ENCODE measurements around the gene DNAH2.
A peak's percentile ranks its signal among the peaks of the same experiment; 100 is the strongest.

The DNAH2 gene

DNA sequence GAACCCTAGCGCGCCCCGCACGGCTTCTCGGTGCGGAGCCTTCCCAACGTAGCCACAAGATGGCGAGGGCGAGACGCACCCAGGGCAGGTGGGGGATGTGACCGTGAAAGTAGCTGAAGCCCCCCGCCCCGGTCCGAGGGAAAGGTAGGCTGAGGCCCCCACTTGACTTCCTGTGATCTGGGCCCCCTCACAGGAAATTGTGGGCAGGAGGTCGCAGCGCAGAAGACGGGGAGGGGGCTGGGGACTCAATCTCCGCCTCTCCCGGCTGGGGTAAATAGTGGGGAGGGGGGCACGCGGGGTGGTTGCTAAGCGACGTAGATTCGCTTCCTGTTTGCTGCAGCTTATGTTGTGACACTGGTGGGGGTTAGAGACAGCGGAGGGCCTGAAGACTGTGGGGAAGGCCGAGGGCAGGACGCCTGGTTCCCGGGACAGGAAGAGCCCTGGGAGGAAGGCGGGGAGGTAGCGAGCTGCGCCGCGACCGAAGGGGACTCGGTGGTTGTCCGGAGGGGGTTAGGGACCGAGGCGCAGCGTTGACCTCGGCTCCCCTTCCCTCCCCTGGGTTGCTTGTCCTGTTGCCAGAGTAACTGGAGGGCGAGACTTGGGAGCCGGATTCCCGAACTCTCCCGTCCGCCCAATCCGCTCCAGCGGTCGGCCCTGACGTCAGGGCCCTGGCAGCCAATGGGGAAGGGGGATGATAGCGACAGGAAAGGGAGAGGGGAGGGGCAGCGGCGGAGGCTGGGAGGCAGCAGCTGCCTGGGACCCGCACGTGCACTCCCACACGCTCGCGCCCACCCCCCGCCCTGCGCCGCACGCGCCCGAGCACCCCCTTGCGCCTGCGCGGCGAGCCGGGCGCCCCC lies 117.6 kb downstream of the DNAH2 start:
- Histone ChIP-seq H3K79me2 (ENCODE audit: low read length) (peaks cover 41% of the 10 kb centered on the region), H3K4me2 (ENCODE audit: low read length) (peak overlapping the region; percentile 96), H3K9me3 (ENCODE audit: insufficient read depth, low read length) (no peaks in the 10 kb centered on the region), H4K20me1 (ENCODE audit: insufficient read depth, low read length) (peaks cover 18% of the 10 kb centered on the region), H2AFZ (ENCODE audit: low read depth, low read length) (no peak overlapping the region), H3K36me3 (replicated peaks; ENCODE audit: low read depth, low read length) (no peaks in the 10 kb centered on the region), H3K27me3 (ENCODE audit: low read depth, low read length) (no peaks in the 10 kb centered on the region), H3K9ac (ENCODE audit: low read length) (peak overlapping the region; percentile 96), H3K27ac (ENCODE audit: low read length) (peak overlapping the region; percentile 90), H3K4me3 (ENCODE audit: low read length) (peak overlapping the region; percentile 97), H3K4me1 (ENCODE audit: low read length) (peaks cover 33% of the 10 kb centered on the region)
- no peak for TF ChIP-seq EZH2phosphoT487 (IDR thresholded peaks at IDR 0.05; ENCODE audit: low read depth)
- TF ChIP-seq, protein P1, sequence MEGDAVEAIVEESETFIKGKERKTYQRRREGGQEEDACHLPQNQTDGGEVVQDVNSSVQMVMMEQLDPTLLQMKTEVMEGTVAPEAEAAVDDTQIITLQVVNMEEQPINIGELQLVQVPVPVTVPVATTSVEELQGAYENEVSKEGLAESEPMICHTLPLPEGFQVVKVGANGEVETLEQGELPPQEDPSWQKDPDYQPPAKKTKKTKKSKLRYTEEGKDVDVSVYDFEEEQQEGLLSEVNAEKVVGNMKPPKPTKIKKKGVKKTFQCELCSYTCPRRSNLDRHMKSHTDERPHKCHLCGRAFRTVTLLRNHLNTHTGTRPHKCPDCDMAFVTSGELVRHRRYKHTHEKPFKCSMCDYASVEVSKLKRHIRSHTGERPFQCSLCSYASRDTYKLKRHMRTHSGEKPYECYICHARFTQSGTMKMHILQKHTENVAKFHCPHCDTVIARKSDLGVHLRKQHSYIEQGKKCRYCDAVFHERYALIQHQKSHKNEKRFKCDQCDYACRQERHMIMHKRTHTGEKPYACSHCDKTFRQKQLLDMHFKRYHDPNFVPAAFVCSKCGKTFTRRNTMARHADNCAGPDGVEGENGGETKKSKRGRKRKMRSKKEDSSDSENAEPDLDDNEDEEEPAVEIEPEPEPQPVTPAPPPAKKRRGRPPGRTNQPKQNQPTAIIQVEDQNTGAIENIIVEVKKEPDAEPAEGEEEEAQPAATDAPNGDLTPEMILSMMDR (IDR thresholded peaks at IDR 0.05; ENCODE audit: low read depth, low read length), result peak; percentile 72

DNA sequence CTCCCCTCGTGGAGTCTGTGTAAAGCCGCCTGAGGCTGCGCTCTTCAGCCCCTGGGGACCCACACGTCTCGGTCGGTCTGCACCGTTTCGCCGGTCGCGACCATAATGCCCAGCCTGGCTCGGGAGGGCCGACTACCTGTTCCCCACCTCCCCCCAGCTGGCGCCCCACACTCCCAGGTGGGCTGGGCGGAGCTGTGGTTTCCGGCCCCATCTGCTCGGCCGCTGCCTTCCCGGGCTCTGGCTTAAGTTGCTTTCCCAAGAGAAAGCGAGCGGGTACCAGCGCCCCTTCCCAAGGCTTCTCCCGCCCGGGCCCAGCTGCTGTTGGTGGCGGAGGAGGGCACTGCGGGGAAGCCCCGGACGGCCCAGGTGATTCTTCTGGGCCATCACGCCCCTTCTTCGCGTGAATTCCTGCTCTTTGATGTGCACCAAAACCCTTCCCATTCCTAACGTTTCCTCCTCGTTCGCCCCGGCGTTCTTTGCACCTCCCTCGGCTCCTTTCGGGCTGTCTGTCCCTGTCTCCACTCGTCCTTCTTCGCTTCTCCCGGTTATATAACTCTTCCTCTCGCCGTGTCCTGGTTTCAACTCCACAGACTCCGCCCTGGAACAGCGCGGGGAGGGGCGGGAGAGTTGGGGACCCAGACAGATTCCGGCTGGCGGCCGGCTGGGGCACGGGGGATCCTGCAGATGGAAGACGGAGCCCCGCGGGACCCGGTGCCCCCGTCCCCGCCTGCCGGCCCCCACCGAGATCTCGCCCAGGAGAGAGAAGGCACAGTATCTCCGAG lies 118.5 kb downstream of the DNAH2 start:
- Histone ChIP-seq H3K36me3 (replicated peaks; ENCODE audit: low read depth, low read length) (no peaks in the 10 kb centered on the region), H3K9ac (ENCODE audit: low read length) (peak overlapping the region; percentile 96), H3K79me2 (ENCODE audit: low read length) (peaks cover 49% of the 10 kb centered on the region), H3K27me3 (ENCODE audit: low read depth, low read length) (no peaks in the 10 kb centered on the region), H3K4me3 (ENCODE audit: low read length) (peak overlapping the region; percentile 97), H4K20me1 (ENCODE audit: insufficient read depth, low read length) (peaks cover 23% of the 10 kb centered on the region), H2AFZ (ENCODE audit: low read depth, low read length) (no peak overlapping the region), H3K9me3 (ENCODE audit: insufficient read depth, low read length) (no peaks in the 10 kb centered on the region), H3K27ac (ENCODE audit: low read length) (peak overlapping the region; percentile 90), H3K4me2 (ENCODE audit: low read length) (peak overlapping the region; percentile 96), H3K4me1 (ENCODE audit: low read length) (peaks cover 41% of the 10 kb centered on the region)
- TF ChIP-seq, protein P1 (IDR thresholded peaks at IDR 0.05; ENCODE audit: low read depth, low read length), result no peak
- no peak for TF ChIP-seq EZH2phosphoT487 (IDR thresholded peaks at IDR 0.05; ENCODE audit: low read depth)

DNA sequence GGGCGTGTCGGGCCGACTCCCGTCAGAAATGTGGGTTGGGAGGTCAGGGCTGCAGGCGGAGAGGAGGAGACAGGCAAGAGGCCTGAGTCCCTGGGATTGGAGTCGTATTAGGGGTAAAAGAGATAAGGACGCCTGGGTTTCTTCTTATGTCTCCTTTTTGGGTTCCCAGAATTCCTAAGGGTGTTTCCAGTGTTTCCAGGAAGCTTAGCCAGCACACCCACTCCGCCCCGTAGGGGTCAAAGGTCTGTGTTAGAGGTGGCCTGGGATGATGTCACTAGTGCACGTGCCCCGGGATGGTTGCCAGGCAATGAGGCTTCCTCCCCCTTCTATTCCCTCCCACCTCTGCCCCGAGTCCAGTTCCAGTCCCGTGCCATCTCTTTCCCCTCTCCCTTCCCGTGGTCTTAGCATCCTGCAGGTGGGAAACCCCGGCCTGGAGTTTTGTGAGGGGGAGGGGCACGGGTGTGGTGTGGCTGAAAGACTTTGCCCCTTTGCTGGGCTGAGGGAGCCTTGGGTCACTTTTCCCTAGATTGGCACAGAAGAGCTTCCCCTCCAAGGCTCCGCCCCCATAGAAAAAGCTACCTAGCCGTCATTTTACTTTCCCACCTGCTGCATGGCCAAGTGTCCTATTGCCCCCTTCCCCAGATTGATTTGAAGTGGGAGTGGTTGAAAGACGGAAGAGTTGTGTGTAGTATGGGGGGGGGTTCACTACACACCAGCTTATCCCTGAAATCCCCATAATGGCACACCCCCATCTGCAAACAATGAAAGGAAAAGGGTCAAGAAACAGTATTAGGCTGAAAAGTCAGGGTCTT lies 119.3 kb downstream of the DNAH2 start:
- Histone ChIP-seq H3K36me3 (replicated peaks; ENCODE audit: low read depth, low read length) (no peaks in the 10 kb centered on the region), H2AFZ (ENCODE audit: low read depth, low read length) (no peak overlapping the region), H3K27ac (ENCODE audit: low read length) (peak overlapping the region; percentile 90), H3K27me3 (ENCODE audit: low read depth, low read length) (no peaks in the 10 kb centered on the region), H3K9ac (ENCODE audit: low read length) (peak overlapping the region; percentile 96), H3K9me3 (ENCODE audit: insufficient read depth, low read length) (no peaks in the 10 kb centered on the region), H4K20me1 (ENCODE audit: insufficient read depth, low read length) (peaks cover 23% of the 10 kb centered on the region), H3K4me3 (ENCODE audit: low read length) (peak overlapping the region; percentile 97), H3K79me2 (ENCODE audit: low read length) (peaks cover 53% of the 10 kb centered on the region), H3K4me1 (ENCODE audit: low read length) (peaks cover 46% of the 10 kb centered on the region), H3K4me2 (ENCODE audit: low read length) (peak overlapping the region; percentile 96)
- TF ChIP-seq, protein P1 (IDR thresholded peaks at IDR 0.05; ENCODE audit: low read depth, low read length), result no peak
- TF ChIP-seq EZH2phosphoT487 (IDR thresholded peaks at IDR 0.05; ENCODE audit: low read depth), result no peak

Measured in OCI-LY3 (cell line).